ENCODE measurements around the gene TNFRSF12A.
A peak's percentile ranks its signal among the peaks of the same experiment; 100 is the strongest.

TNFRSF12A gene

GRCh38 chr16:3057181-3058138, 37.3 kb downstream of the TNFRSF12A start:
- no peak for TF ChIP-seq CTCF (IDR thresholded peaks at IDR 0.05; ENCODE audit: insufficient read depth, low read length, missing control alignments)
- no peak for DNase-seq (ENCODE audit: low read depth, low spot score)
- CTCF ChIA-PET, result interaction anchor here (1.0 to 5.0 kb wide), 13 partner anchors 9 to 111 kb away, joined by 3 to 88 read pairs (median 9); no protein-coding TSS in a partner anchor
- POLR2A ChIA-PET, result no interaction called here
- H3K4me3 ChIP-seq (ENCODE audit: low read depth, low read length), result peak overlapping the region; percentile 81

- ChIA-PET CTCF (interaction anchor here (0.7 to 5.0 kb wide), 30 partner anchors 9 to 126 kb away, joined by 3 to 88 read pairs (median 6); partner anchors contain the start of gene ZNF205), POLR2A (interaction anchor here (1.3 to 1.7 kb wide), 2 partner anchors 70 to 77 kb away, joined by 4 to 5 read pairs; partner anchors contain the start of gene ZNF213)
- no peak for TF ChIP-seq CTCF (IDR thresholded peaks at IDR 0.05; ENCODE audit: insufficient read depth, low read length, missing control alignments)
- no peak for DNase-seq (ENCODE audit: low read depth, low spot score)
- peak overlapping the region; percentile 81 for H3K4me3 ChIP-seq (ENCODE audit: low read depth, low read length)
These were observed 38.2 kb downstream of the TNFRSF12A start for GRCh38 chr16:3058139-3059030.

- CTCF ChIA-PET, result interaction anchor here (0.5 to 5.0 kb wide), 46 partner anchors 8 to 208 kb away, joined by 3 to 88 read pairs (median 5); partner anchors contain the start of genes HCFC1R1, THOC6, ZNF205 and ZNF213
- peak; percentile 16 for DNase-seq (ENCODE audit: low read depth, low spot score)
These were observed 39.0 kb downstream of the TNFRSF12A start for GRCh38 chr16:3059041-3059722.

GRCh38 chr16:3059723-3060242, 39.6 kb downstream of the TNFRSF12A start:
- CTCF ChIA-PET, result interaction anchor here (0.7 to 5.0 kb wide), 34 partner anchors 8 to 207 kb away, joined by 3 to 88 read pairs (median 6); partner anchors contain the start of genes HCFC1R1, THOC6, ZNF205 and ZNF213
- POLR2A ChIA-PET, result interaction anchor here (1.7 kb wide), 1 partner anchor 75 kb away, joined by 5 read pairs; the partner anchor contains the start of gene ZNF213
- TF ChIP-seq CTCF (IDR thresholded peaks at IDR 0.05; ENCODE audit: insufficient read depth, low read length, missing control alignments), result no peak

More at GRCh38 chr16:3059041-3059722, 39.0 kb downstream of the TNFRSF12A start:
- peak overlapping the region; percentile 81 for H3K4me3 ChIP-seq (ENCODE audit: low read depth, low read length)
- peak; percentile 91 for TF ChIP-seq CTCF (IDR thresholded peaks at IDR 0.05; ENCODE audit: insufficient read depth, low read length, missing control alignments)
- POLR2A ChIA-PET, result interaction anchor here (1.3 to 1.7 kb wide), 2 partner anchors 69 to 76 kb away, joined by 4 to 5 read pairs; partner anchors contain the start of gene ZNF213

GRCh38 chr16:3060339-3061127, 40.4 kb downstream of the TNFRSF12A start:
- CTCF ChIA-PET, result interaction anchor here (0.9 to 5.0 kb wide), 27 partner anchors 9 to 207 kb away, joined by 3 to 88 read pairs (median 7); partner anchors contain the start of genes HCFC1R1, THOC6, ZNF205 and ZNF213
- TF ChIP-seq CTCF (IDR thresholded peaks at IDR 0.05; ENCODE audit: insufficient read depth, low read length, missing control alignments), result no peak
- DNase-seq (ENCODE audit: low read depth, low spot score), result no peak
- POLR2A ChIA-PET, result no interaction called here
- H3K4me3 ChIP-seq (ENCODE audit: low read depth, low read length), result no peak overlapping the region

More at GRCh38 chr16:3059723-3060242, 39.6 kb downstream of the TNFRSF12A start:
- H3K4me3 ChIP-seq (ENCODE audit: low read depth, low read length), result peak overlapping the region; percentile 52
- DNase-seq (ENCODE audit: low read depth, low spot score), result no peak

All from AG04449 (cell line).